Measurements from ENCODE around the gene TMPRSS3. TPM values are rescaled to one million over a fixed set of nuclear protein-coding genes. Genes with fewer than 3 reads are reported as not detected.

TMPRSS3 gene
- total and polyA plus RNA-seq, 2 of the 13 experiments (the other 11 are each of a cell fraction or from before 2014, with no cell fraction given) = 2.8 to 16.9 TPM

DNA sequence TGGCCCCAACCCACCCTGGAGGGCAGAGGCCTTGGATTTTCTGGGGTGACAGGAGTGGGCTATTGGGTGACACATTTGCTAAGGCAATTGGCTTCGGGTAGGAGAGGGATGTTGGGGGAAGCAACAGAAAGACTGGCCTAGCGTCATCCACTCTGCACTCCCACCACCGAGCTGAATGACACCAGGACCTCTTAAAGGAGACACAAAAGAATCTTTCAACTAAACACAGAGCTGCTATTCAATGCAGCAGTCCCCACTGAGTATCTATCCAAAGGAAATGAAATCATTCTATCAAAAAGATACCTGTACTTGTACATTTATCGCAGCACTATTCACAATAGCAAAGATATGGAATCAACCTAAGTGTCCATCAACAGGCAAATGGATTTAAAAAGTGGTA, 51.2 kb downstream of the TMPRSS3 start (continued):
- TF ChIP-seq, protein P1, sequence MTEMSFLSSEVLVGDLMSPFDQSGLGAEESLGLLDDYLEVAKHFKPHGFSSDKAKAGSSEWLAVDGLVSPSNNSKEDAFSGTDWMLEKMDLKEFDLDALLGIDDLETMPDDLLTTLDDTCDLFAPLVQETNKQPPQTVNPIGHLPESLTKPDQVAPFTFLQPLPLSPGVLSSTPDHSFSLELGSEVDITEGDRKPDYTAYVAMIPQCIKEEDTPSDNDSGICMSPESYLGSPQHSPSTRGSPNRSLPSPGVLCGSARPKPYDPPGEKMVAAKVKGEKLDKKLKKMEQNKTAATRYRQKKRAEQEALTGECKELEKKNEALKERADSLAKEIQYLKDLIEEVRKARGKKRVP (CRISPR knock-in tag; IDR thresholded peaks at IDR 0.05) = no peak
- no peak for TF ChIP-seq ZC3H13 (CRISPR knock-in tag; IDR thresholded peaks at IDR 0.05)
- TF ChIP-seq SMAD1 (CRISPR knock-in tag; IDR thresholded peaks at IDR 0.05; ENCODE audit: borderline replicate concordance, low read depth) = no peak
- TF ChIP-seq ZNF264 (CRISPR knock-in tag; IDR thresholded peaks at IDR 0.05) = no peak
- TF ChIP-seq, protein P2, sequence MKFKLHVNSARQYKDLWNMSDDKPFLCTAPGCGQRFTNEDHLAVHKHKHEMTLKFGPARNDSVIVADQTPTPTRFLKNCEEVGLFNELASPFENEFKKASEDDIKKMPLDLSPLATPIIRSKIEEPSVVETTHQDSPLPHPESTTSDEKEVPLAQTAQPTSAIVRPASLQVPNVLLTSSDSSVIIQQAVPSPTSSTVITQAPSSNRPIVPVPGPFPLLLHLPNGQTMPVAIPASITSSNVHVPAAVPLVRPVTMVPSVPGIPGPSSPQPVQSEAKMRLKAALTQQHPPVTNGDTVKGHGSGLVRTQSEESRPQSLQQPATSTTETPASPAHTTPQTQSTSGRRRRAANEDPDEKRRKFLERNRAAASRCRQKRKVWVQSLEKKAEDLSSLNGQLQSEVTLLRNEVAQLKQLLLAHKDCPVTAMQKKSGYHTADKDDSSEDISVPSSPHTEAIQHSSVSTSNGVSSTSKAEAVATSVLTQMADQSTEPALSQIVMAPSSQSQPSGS (CRISPR knock-in tag; IDR thresholded peaks at IDR 0.05) = no peak

DNA sequence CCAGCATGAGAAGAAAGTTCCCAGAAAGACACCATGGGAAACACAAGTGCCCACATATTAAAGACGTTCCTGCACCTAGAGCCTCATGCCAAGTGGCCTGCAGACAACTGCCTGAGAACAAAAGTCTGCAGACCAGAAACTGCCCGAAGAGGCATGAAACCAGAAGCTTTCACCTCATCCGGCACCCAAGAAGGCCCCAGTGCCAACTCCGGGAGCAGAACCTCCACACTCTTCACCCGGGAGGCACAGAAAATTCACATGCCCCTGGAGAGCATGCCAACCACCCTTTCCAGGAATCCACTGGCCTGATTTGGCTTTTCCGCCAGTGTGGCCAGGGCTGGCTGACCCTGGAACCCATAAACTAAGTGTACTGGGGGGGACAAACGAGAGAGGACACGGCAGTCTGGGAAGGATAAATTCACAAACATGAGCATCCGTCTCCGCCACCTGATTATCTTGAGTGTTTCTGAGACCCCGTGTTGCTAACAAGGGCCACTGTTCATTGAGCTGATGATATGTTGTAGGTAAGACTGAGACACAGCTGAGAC, 51.8 kb downstream of the TMPRSS3 start:
- Histone ChIP-seq H4K20me1 (ENCODE audit: insufficient read depth, low read length) (no peaks in the 10 kb centered on the region), H3K4me3 (replicated peaks in 1 of 3; ENCODE audit: insufficient read depth in 1 of 3, low read depth in 2 of 3, low read length in 3 of 3) (no peak overlapping the region), H3K79me2 (ENCODE audit: insufficient read depth, low read length) (no peaks in the 10 kb centered on the region), H3K9me3 (ENCODE audit: low read length) (no peaks in the 10 kb centered on the region), H3K4me2 (ENCODE audit: low read depth, low read length) (no peak overlapping the region), H3K36me3 (replicated peaks in 1 of 2; ENCODE audit: control insufficient read depth in 1 of 2, insufficient read depth in 2 of 2, low read length in 2 of 2) (no peaks in the 10 kb centered on the region), H3K27me3 (ENCODE audit: control insufficient read depth in 1 of 2, insufficient read depth in 2 of 2, low read length in 2 of 2) (peaks cover 0 to 6% of the 10 kb centered on the region in 2 experiments; a peak in 2 of 5 replicates), H3K4me1 (ENCODE audit: insufficient read depth, low read length) (no peaks in the 10 kb centered on the region), H2AFZ (ENCODE audit: low read length) (no peak overlapping the region), H3K9ac (ENCODE audit: insufficient read depth, low read depth, low read length) (no peak overlapping the region), H3K27ac (ENCODE audit: extremely low read length, insufficient read depth, low read length) (no peak overlapping the region)
- FAIRE-seq (no peak), ATAC-seq (no peak), DNase-seq (ENCODE audit: low spot score) (no peak)
- POLR2A ChIA-PET = no interaction called here
- 59% methylated on average over 7 of the region's 11 CpGs for WGBS (ENCODE audit: low lambda C conversion rate)
- no TSS peak for BruUV-seq (replicated peaks)
- in situ Hi-C loops (cut with HindIII; ENCODE audit: extremely low pct_ligation_motif_present, low pct_unique_long_range_greater_than_20kb) (no loop called here), intact Hi-C loops (cut with micrococcal nuclease; ENCODE audit: unreplicated experiment) (no loop called here)
- CTCF ChIA-PET (ENCODE audit: low intra/inter-chr PET ratio, low total read pairs) = no interaction called here
- TF ChIP-seq ZNF530 (CRISPR knock-in tag; IDR thresholded peaks at IDR 0.05; ENCODE audit: low read depth) (no peak), SRF (IDR thresholded peaks at IDR 0.05; ENCODE audit: low read depth, low read length) (no peak), YEATS2 (CRISPR knock-in tag; IDR thresholded peaks at IDR 0.05; ENCODE audit: borderline replicate concordance) (no peak), ZSCAN9 (CRISPR knock-in tag; IDR thresholded peaks at IDR 0.05; ENCODE audit: borderline replicate concordance) (no peak), POLR2G (IDR thresholded peaks at IDR 0.05; ENCODE audit: low read depth, low read length) (no peak), RBFOX2 (IDR thresholded peaks at IDR 0.05; ENCODE audit: low read depth, low read length) (no peak), ZNF180 (CRISPR knock-in tag; IDR thresholded peaks at IDR 0.05; ENCODE audit: borderline replicate concordance, low read depth) (no peak)
- TF ChIP-seq, protein P3, sequence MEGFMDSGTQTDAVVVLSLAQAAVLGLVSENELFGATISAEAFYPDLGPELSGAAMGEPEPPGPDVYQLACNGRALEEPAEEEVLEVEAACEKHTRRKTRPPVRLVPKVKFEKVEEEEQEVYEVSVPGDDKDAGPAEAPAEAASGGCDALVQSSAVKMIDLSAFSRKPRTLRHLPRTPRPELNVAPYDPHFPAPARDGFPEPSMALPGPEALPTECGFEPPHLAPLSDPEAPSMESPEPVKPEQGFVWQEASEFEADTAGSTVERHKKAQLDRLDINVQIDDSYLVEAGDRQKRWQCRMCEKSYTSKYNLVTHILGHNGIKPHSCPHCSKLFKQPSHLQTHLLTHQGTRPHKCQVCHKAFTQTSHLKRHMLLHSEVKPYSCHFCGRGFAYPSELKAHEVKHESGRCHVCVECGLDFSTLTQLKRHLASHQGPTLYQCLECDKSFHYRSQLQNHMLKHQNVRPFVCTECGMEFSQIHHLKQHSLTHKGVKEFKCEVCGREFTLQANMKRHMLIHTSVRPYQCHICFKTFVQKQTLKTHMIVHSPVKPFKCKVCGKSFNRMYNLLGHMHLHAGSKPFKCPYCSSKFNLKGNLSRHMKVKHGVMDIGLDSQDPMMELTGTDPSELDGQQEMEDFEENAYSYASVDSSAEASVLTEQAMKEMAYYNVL (CRISPR knock-in tag; IDR thresholded peaks at IDR 0.05; ENCODE audit: borderline replicate concordance) = no peak
- TF ChIP-seq, protein P4, sequence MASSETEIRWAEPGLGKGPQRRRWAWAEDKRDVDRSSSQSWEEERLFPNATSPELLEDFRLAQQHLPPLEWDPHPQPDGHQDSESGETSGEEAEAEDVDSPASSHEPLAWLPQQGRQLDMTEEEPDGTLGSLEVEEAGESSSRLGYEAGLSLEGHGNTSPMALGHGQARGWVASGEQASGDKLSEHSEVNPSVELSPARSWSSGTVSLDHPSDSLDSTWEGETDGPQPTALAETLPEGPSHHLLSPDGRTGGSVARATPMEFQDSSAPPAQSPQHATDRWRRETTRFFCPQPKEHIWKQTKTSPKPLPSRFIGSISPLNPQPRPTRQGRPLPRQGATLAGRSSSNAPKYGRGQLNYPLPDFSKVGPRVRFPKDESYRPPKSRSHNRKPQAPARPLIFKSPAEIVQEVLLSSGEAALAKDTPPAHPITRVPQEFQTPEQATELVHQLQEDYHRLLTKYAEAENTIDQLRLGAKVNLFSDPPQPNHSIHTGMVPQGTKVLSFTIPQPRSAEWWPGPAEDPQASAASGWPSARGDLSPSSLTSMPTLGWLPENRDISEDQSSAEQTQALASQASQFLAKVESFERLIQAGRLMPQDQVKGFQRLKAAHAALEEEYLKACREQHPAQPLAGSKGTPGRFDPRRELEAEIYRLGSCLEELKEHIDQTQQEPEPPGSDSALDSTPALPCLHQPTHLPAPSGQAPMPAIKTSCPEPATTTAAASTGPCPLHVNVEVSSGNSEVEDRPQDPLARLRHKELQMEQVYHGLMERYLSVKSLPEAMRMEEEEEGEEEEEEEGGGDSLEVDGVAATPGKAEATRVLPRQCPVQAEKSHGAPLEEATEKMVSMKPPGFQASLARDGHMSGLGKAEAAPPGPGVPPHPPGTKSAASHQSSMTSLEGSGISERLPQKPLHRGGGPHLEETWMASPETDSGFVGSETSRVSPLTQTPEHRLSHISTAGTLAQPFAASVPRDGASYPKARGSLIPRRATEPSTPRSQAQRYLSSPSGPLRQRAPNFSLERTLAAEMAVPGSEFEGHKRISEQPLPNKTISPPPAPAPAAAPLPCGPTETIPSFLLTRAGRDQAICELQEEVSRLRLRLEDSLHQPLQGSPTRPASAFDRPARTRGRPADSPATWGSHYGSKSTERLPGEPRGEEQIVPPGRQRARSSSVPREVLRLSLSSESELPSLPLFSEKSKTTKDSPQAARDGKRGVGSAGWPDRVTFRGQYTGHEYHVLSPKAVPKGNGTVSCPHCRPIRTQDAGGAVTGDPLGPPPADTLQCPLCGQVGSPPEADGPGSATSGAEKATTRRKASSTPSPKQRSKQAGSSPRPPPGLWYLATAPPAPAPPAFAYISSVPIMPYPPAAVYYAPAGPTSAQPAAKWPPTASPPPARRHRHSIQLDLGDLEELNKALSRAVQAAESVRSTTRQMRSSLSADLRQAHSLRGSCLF (CRISPR knock-in tag; IDR thresholded peaks at IDR 0.05; ENCODE audit: borderline replicate concordance) = no peak

All from HepG2 (cell line).